ENCODE measurements around the gene ZNHIT1. TPM values are rescaled to one million over a fixed set of nuclear protein-coding genes. Genes with fewer than 3 reads are reported as not detected.

Gene ZNHIT1
- total RNA-seq, 2 donors from 2014 or later, result 44.6 to 50.4 TPM

DNA sequence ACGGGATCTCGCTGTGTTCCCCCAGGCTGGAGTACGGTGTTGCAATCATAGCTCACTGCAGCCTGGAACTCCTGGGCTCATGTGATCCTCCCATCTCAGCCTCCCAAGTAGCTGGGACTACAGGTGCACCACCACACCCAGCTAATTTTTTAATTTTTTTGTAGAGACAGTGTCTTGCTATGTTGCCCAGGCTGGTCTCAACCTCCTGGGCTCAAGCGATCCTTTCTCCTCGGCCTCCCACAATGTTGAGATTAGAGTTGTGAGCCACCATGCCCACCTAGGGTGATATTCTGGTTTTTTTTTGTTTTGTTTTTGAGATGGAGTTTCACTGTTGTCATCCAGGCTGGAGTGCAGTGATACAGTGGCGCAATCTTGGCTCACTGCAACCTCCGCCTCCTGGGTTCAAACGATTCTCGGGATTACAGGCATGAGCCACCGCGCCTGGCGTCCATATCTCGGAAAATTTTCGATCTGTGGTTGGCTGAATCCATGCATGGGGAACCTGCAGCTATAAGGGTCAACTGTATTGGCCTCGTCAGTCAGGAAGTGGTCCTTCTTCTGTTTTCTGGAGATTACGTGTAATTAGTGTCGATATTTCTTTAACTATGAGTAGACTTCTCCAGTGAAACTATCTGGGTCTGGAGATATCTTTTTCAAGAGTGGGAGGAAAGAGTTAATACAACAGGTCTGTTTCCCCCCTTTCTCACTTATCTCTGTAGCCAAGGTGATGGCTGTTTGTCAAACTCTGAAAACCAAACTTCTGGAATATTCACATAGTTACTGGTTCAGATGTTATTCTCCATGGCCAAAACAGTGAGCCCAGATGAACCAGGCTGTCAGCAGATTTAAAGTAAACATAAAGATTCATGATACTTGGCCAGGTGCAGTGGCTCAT is 47.9 kb downstream of the ZNHIT1 start:
- intact Hi-C loops (cut with DNase I), result no loop called here
- DNase-seq (ENCODE audit: low spot score), result no peak

DNA sequence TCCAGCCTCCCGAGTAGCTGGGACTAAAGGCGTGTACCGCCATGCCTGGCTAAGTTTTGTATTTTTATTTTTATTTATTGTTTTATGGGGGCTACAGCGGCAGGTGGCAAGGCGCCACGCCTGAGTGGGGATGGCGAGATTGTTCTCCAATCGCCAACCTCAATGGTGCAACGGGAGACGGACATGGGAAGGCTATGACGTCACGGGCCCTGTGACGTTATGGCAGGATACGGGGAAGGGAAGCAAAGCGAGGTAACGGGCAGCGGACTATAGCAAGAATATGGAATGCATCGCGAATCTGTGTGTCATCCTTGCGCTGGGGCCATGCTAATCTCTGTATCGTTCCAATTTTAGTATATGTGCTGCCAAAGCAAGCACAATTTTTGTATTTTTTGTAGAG is 51.7 kb downstream of the ZNHIT1 start:
- no peak for DNase-seq (ENCODE audit: low spot score)
- intact Hi-C loops (cut with DNase I), result loop anchor here in 1 of 2 donors (10.0 kb wide), 1 partner anchor 105 kb away; the partner anchor contains the start of gene VGF

DNA sequence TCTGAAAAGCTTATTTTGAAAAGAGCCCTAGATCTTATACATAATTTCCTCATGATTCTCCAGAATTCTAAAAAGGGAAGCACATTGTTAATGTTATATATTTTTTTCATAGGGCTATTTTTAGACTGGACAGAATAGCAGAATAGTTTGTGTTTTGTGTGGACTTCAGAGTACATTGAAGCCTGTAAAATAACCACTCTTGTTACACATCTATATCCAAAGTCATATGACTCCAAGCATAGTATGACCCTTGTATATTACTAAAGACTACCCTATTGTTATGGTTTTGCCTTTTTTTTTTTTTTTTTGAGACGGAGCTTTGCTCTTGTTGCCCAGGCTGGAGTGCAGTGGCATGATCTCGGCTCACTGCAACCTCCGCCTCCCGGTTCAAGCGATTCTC is 53.1 kb downstream of the ZNHIT1 start:
- intact Hi-C loops (cut with DNase I), result loop anchor here in 1 of 2 donors (10.0 kb wide), 1 partner anchor 106 kb away; the partner anchor contains the start of gene VGF
- DNase-seq (ENCODE audit: low spot score), result no peak

DNA sequence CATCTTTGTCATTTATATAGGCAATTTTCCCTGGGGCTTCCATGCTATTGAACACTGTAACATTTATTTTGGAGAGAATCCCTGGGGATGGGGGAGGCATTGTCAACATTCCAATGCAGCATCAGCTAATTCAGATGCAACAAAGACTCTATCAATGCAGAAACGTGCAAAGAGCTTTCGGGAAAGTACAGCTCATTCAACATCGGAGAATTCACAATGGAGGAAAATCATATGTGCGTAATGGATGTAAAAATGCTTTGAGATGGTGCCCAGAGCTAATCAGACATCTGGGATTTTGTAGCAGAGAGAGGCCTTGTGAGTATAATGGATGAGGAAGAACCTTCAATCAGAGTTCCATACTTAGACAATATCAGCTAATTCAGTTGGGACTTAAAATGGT is 55.2 kb downstream of the ZNHIT1 start:
- no peak for DNase-seq (ENCODE audit: low spot score)
- intact Hi-C loops (cut with DNase I), result loop anchor here in 1 of 2 donors (10.0 kb wide), 1 partner anchor 108 kb away; the partner anchor contains the start of gene VGF

Other genes starting within 250 kb of the ZNHIT1 start
- gene MUC12, start 248.6 kb upstream of the ZNHIT1 start, total RNA-seq, result 1 to 10 TPM in 1 of 2 donors, under 1 TPM in 1; 0.62 to 1.5 TPM
- under 1 TPM in 1 of 2 donors, not detected in 1; 0.05 TPM for gene MUC17, start 198.1 kb upstream of the ZNHIT1 start, total RNA-seq
- 10 to 100 TPM; 33.0 to 38.2 TPM for gene TRIM56, start 132.7 kb upstream of the ZNHIT1 start, total RNA-seq
- 100 to 1,000 TPM in 1 of 2 donors, 10 to 100 TPM in 1; 77.3 to 240 TPM for gene SERPINE1, start 91.1 kb upstream of the ZNHIT1 start, total RNA-seq
- 10 to 100 TPM; 21.5 to 22.7 TPM for gene AP1S1, start 63.7 kb upstream of the ZNHIT1 start, total RNA-seq
- gene VGF, start 52.6 kb upstream of the ZNHIT1 start, total RNA-seq, result not detected
- not detected for gene NAT16, start 37.9 kb upstream of the ZNHIT1 start, total RNA-seq
- gene MOGAT3, start 17.1 kb upstream of the ZNHIT1 start, total RNA-seq, result not detected
- gene PLOD3, start 584 bp upstream of the ZNHIT1 start, total RNA-seq, result 10 to 100 TPM; 59.6 to 64.3 TPM
- gene CLDN15, start 19.6 kb downstream of the ZNHIT1 start, total RNA-seq, result 1 to 10 TPM; 4.9 to 5.1 TPM
- gene FIS1, start 26.9 kb downstream of the ZNHIT1 start, total RNA-seq, result 100 to 1,000 TPM; 166 to 181 TPM
- 10 to 100 TPM; 15.0 to 24.3 TPM for gene IFT22, start 103.6 kb downstream of the ZNHIT1 start, total RNA-seq
- gene COL26A1, start 144.7 kb downstream of the ZNHIT1 start, total RNA-seq, result not detected

All from posterior vena cava (tissue), 2 donors.